ENCODE data around the gene EPC1. TPM values are rescaled to one million over a fixed set of nuclear protein-coding genes. Genes with fewer than 3 reads are reported as not detected.
"Not testable (repeated sequence)": the region's sequence is repeated elsewhere in the genome, so short reads cannot be mapped to it uniquely, and the experiment has no call there.

Gene EPC1
- total RNA-seq, 1 donor from 2014 or later, result 31.0 TPM

DNA sequence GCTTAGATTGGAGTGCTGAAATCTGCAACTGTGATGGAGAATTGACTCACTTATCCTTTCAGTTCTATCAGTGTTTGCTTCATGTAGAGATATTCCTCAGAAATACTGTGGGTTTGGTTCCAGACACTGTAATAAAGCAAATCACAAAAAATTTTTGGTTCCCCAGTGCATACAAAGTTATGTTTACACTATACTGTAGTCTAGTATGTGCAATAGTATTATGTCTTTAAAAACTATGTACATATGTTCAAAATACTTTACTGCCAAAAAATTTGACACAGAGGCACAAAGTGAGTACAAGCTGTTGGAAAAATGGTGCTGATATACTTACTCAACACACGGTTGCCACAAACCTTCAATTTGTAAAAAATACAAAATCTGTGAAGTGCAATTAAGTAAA lies 112.5 kb downstream of the EPC1 start:
- TF ChIP-seq, protein P1, sequence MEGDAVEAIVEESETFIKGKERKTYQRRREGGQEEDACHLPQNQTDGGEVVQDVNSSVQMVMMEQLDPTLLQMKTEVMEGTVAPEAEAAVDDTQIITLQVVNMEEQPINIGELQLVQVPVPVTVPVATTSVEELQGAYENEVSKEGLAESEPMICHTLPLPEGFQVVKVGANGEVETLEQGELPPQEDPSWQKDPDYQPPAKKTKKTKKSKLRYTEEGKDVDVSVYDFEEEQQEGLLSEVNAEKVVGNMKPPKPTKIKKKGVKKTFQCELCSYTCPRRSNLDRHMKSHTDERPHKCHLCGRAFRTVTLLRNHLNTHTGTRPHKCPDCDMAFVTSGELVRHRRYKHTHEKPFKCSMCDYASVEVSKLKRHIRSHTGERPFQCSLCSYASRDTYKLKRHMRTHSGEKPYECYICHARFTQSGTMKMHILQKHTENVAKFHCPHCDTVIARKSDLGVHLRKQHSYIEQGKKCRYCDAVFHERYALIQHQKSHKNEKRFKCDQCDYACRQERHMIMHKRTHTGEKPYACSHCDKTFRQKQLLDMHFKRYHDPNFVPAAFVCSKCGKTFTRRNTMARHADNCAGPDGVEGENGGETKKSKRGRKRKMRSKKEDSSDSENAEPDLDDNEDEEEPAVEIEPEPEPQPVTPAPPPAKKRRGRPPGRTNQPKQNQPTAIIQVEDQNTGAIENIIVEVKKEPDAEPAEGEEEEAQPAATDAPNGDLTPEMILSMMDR (IDR thresholded peaks at IDR 0.05; ENCODE audit: unreplicated experiment), result no peak
- H3K36me3 Mint-ChIP-seq (ENCODE audit: low read depth, unreplicated experiment), result peaks cover 4% of the 10 kb centered on the region
- peak overlapping the region; percentile 21 for H3K4me3 Mint-ChIP-seq (ENCODE audit: unreplicated experiment)
- H3K27me3 Mint-ChIP-seq (ENCODE audit: unreplicated experiment), result no peaks in the 10 kb centered on the region
- H3K27ac Mint-ChIP-seq (ENCODE audit: unreplicated experiment), result no peak overlapping the region
- no peaks in the 10 kb centered on the region for H3K4me1 Mint-ChIP-seq (ENCODE audit: unreplicated experiment)
- H3K9me3 Mint-ChIP-seq (ENCODE audit: unreplicated experiment), result no peaks in the 10 kb centered on the region
- DNase-seq (ENCODE audit: low spot score), result no peak

DNA sequence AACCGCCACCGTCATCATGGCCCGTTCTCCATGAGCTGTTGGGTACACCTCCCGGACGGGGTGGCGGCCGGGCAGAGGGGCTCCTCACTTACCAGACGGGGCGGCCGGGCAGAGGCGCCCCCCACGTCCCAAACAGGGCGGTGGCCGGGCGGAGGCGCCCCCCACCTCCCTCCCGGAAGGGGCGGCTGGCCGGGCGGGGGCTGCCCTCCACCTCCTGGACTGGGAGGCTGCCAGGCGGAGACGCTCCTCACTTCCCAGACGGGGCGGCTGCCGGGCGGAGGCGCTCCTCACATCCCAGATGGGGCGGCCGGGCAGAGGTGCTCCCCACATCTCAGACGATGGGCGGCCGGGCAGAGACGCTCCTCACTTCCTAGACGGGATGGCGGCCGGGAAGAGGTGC lies 113.6 kb downstream of the EPC1 start:
- not testable (repeated sequence) for H3K27me3 Mint-ChIP-seq (ENCODE audit: unreplicated experiment); H3K9me3 Mint-ChIP-seq (ENCODE audit: unreplicated experiment); DNase-seq (ENCODE audit: low spot score); H3K4me1 Mint-ChIP-seq (ENCODE audit: unreplicated experiment); H3K36me3 Mint-ChIP-seq (ENCODE audit: low read depth, unreplicated experiment); H3K4me3 Mint-ChIP-seq (ENCODE audit: unreplicated experiment); H3K27ac Mint-ChIP-seq (ENCODE audit: unreplicated experiment)

DNA sequence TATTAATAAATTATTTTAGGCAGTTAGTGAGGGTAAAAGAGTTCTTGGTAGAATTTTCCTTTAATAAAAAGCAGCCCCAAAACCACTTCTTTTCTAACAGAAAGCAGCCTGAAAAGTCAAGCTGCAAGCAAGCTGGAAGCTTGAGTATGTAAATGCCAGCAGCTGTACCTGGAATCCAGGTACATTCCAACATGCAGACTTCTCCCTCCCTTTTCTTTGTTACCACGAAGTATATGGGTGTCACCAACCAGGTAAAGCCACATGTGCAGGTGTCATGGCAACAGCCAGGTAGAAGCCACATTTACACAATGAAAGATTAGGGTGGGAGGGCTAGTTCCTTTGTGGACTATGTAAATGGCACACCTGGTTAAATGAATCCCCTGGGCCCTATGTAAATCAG lies 114.6 kb downstream of the EPC1 start:
- no peaks in the 10 kb centered on the region for H3K4me1 Mint-ChIP-seq (ENCODE audit: unreplicated experiment)
- H3K27me3 Mint-ChIP-seq (ENCODE audit: unreplicated experiment), result no peaks in the 10 kb centered on the region
- H3K36me3 Mint-ChIP-seq (ENCODE audit: low read depth, unreplicated experiment), result peaks cover 4% of the 10 kb centered on the region
- no peak overlapping the region for H3K27ac Mint-ChIP-seq (ENCODE audit: unreplicated experiment)
- no peak overlapping the region for H3K4me3 Mint-ChIP-seq (ENCODE audit: unreplicated experiment)
- TF ChIP-seq, protein P1 (IDR thresholded peaks at IDR 0.05; ENCODE audit: unreplicated experiment), result no peak
- no peaks in the 10 kb centered on the region for H3K9me3 Mint-ChIP-seq (ENCODE audit: unreplicated experiment)
- no peak for DNase-seq (ENCODE audit: low spot score)

DNA sequence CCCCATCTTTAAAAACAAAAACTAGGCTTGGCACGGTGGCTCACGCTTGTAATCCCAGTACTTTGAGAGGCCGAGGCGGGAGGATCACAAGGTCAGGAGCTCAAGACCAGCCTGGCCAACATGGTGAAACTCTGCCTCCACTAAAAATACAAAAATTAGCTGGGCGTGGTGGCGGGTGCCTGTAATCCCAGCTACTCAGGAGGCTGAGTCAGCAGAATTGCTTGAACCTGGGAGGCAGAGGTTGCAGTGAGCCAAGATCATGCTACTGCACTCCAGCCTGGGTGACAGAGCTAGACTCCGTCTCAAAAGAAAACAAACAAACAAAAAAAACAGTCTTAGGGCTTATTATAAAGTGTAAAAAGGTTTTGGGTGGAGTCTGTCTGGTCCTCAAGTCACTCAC lies 117.2 kb downstream of the EPC1 start:
- not testable (repeated sequence) for H3K9me3 Mint-ChIP-seq (ENCODE audit: unreplicated experiment); H3K4me1 Mint-ChIP-seq (ENCODE audit: unreplicated experiment); H3K4me3 Mint-ChIP-seq (ENCODE audit: unreplicated experiment); H3K36me3 Mint-ChIP-seq (ENCODE audit: low read depth, unreplicated experiment); DNase-seq (ENCODE audit: low spot score); H3K27ac Mint-ChIP-seq (ENCODE audit: unreplicated experiment); H3K27me3 Mint-ChIP-seq (ENCODE audit: unreplicated experiment)

- H3K9me3 Mint-ChIP-seq (ENCODE audit: unreplicated experiment), result no peaks in the 10 kb centered on the region
- peaks cover 3% of the 10 kb centered on the region for H3K4me1 Mint-ChIP-seq (ENCODE audit: unreplicated experiment)
- H3K27me3 Mint-ChIP-seq (ENCODE audit: unreplicated experiment), result no peaks in the 10 kb centered on the region
- DNase-seq (ENCODE audit: low spot score), result no peak
- no peak overlapping the region for H3K4me3 Mint-ChIP-seq (ENCODE audit: unreplicated experiment)
- TF ChIP-seq, protein P1 (IDR thresholded peaks at IDR 0.05; ENCODE audit: unreplicated experiment), result no peak
- H3K27ac Mint-ChIP-seq (ENCODE audit: unreplicated experiment), result no peak overlapping the region
- H3K36me3 Mint-ChIP-seq (ENCODE audit: low read depth, unreplicated experiment), result peaks cover under 1% of the 10 kb centered on the region
Observed at GRCh38 chr10:32229170-32229569, 117.8 kb downstream of the EPC1 start.

DNA sequence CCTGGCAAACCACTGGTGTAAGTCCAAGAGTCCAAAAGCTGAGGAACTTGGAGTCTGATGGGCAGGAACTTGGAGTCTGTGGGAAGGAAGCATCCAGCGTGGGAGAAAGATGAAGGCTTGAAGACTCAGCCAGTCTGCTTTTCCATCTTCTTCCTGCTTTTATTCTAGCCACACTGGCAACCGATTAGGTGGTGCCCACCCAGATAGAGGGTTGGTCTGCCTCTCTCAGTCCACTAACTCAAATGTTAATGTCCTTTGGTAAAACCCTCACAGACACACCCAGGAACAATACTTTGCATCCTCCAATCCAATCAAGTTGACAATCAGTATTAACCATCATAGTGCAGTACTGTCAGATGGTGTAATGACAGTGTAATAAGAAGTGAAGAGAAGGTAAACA lies 119.2 kb downstream of the EPC1 start:
- DNase-seq (ENCODE audit: low spot score), result no peak
- H3K9me3 Mint-ChIP-seq (ENCODE audit: unreplicated experiment), result no peaks in the 10 kb centered on the region

More for the DNA sequence above, 119.2 kb downstream of the EPC1 start:
- Mint-ChIP-seq H3K27me3 (ENCODE audit: unreplicated experiment) (no peaks in the 10 kb centered on the region), H3K36me3 (ENCODE audit: low read depth, unreplicated experiment) (peaks cover 4% of the 10 kb centered on the region), H3K4me1 (ENCODE audit: unreplicated experiment) (peaks cover 3% of the 10 kb centered on the region), H3K27ac (ENCODE audit: unreplicated experiment) (no peak overlapping the region), H3K4me3 (ENCODE audit: unreplicated experiment) (no peak overlapping the region)
- TF ChIP-seq, protein P1 (IDR thresholded peaks at IDR 0.05; ENCODE audit: unreplicated experiment), result no peak

All from endothelial cell (in vitro differentiated cells).